Calu3 (cell line): ENCODE measurements around the gene CCDC6. TPM values are rescaled to one million over a fixed set of nuclear protein-coding genes. Genes with fewer than 3 reads are reported as not detected.
"Not testable (repeated sequence)": the region's sequence is repeated elsewhere in the genome, so short reads cannot be mapped to it uniquely, and the experiment has no call there.

ENCODE experiments used
- BruUV-seq: library from RNA; stranded (reverse); fragments of 400-500 nt; replicated peaks from 2 replicates; lab custom pipeline; 2021; lab: Mats Ljungman, UMichigan
- CTCF ChIA-PET: fragments of 300-600 bp; sonication (Branson Sonifier 250); formaldehyde crosslinking; loops from one replicate; lab custom pipeline; 2022; ENCODE audit warnings: antibody characterized with exemption; lab: Charles Lee
- DNase-seq: peaks from one replicate; pipeline ENCODE4 v3.0.0; 2022
- H3K27ac Mint-ChIP-seq: one replicate; pipeline ENCODE4 v1.8.0; 2022; ENCODE audit warnings: mixed read lengths; ENCODE audit not compliant: unreplicated experiment
- H3K27me3 Mint-ChIP-seq: one replicate; pipeline ENCODE4 v1.8.0; 2022; ENCODE audit warnings: mixed read lengths; ENCODE audit not compliant: unreplicated experiment
- H3K36me3 Mint-ChIP-seq: one replicate; pipeline ENCODE4 v1.8.0; 2022; ENCODE audit warnings: mild to moderate bottlenecking, moderate library complexity, mixed read lengths; ENCODE audit not compliant: insufficient read depth, unreplicated experiment
- H3K4me1 Mint-ChIP-seq: one replicate; pipeline ENCODE4 v1.8.0; 2022; ENCODE audit warnings: mild to moderate bottlenecking, low read depth, mixed read lengths; ENCODE audit not compliant: unreplicated experiment
- H3K4me3 Mint-ChIP-seq: one replicate; pipeline ENCODE4 v1.8.0; 2022; ENCODE audit warnings: mild to moderate bottlenecking, low read depth, moderate library complexity, mixed read lengths; ENCODE audit not compliant: unreplicated experiment
- H3K9me3 Mint-ChIP-seq: one replicate; pipeline ENCODE4 v1.8.0; 2022; ENCODE audit warnings: low read depth, mixed read lengths; ENCODE audit not compliant: unreplicated experiment
- intact Hi-C: fragments of 100-400 bp; cut with micrococcal nuclease; formaldehyde crosslinking; loops from one replicate; pipeline ENCODE4 v1.10.0; 2022; ENCODE audit not compliant: unreplicated experiment
- total RNA-seq: library from RNA; stranded (reverse); gene quantifications from 2 replicates; pipeline ENCODE4 v1.2.3, GENCODE V29; 2022
- TF ChIP-seq, protein P1 (sequence below): fragments of 200-600 bp; IDR thresholded peaks from one replicate; pipeline ENCODE4 v1.8.0; 2022; ENCODE audit warnings: antibody characterized with exemption; ENCODE audit not compliant: unreplicated experiment

CCDC6 gene
- total RNA-seq, 1 experiment from 2014 or later = 115 TPM

DNA sequence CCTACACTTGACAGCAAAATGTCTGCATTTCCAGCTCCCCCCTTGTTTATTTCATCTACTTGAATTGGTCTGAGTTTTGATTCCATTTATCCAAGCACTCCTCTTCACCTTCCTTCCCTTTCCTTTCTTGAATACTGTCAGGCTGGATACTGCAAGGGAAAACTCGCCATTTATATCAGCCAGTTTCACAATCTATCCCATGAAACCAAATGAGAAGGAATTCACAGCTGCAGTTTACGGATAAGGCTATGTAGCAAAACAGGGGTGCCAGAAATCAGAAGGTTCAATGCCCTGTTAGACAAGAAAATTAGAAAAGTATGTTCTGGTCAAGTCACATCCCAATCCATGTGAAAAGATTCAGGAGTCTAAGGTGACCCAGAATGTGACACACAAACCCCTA, 28.1 kb downstream of the CCDC6 start:
- Mint-ChIP-seq H3K9me3 (no peaks in the 10 kb centered on the region), H3K36me3 (no peaks in the 10 kb centered on the region), H3K27me3 (no peaks in the 10 kb centered on the region), H3K27ac (no peak overlapping the region), H3K4me1 (peaks cover 46% of the 10 kb centered on the region), H3K4me3 (no peak overlapping the region)
- no peak for DNase-seq
- CTCF ChIA-PET = no interaction called here
- intact Hi-C loops = no loop called here
- TF ChIP-seq, protein P1, sequence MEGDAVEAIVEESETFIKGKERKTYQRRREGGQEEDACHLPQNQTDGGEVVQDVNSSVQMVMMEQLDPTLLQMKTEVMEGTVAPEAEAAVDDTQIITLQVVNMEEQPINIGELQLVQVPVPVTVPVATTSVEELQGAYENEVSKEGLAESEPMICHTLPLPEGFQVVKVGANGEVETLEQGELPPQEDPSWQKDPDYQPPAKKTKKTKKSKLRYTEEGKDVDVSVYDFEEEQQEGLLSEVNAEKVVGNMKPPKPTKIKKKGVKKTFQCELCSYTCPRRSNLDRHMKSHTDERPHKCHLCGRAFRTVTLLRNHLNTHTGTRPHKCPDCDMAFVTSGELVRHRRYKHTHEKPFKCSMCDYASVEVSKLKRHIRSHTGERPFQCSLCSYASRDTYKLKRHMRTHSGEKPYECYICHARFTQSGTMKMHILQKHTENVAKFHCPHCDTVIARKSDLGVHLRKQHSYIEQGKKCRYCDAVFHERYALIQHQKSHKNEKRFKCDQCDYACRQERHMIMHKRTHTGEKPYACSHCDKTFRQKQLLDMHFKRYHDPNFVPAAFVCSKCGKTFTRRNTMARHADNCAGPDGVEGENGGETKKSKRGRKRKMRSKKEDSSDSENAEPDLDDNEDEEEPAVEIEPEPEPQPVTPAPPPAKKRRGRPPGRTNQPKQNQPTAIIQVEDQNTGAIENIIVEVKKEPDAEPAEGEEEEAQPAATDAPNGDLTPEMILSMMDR = no peak
- no TSS peak for BruUV-seq

DNA sequence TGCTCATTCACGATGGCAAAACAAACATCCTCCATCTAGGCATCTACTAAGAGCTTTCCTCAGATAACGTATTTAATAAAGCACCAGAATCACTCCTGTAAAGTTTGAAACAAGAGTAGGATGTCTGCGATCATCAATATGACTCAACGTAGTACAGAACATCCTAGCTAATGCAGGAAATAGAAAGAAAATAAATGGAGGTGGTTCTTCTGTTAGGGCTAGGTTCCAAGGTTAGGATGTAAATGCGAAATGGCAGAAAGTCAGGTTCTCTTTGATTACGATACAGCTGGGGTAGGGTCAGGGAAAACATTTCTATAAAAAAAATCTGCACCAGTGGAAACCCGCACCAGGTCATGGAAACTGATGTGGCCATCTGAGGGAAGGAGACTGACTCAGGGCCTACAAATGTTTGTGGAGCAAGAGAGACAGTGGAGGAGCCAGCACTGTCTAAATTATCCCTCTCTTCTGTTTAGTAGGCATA, 29.1 kb downstream of the CCDC6 start:
- CTCF ChIA-PET = no interaction called here
- Mint-ChIP-seq H3K4me3 (no peak overlapping the region), H3K27me3 (no peaks in the 10 kb centered on the region), H3K4me1 (peaks cover 54% of the 10 kb centered on the region), H3K36me3 (no peaks in the 10 kb centered on the region), H3K9me3 (no peaks in the 10 kb centered on the region), H3K27ac (no peak overlapping the region)
- no peak for DNase-seq
- BruUV-seq = no TSS peak
- intact Hi-C loops = no loop called here
- TF ChIP-seq, protein P1 = no peak

DNA sequence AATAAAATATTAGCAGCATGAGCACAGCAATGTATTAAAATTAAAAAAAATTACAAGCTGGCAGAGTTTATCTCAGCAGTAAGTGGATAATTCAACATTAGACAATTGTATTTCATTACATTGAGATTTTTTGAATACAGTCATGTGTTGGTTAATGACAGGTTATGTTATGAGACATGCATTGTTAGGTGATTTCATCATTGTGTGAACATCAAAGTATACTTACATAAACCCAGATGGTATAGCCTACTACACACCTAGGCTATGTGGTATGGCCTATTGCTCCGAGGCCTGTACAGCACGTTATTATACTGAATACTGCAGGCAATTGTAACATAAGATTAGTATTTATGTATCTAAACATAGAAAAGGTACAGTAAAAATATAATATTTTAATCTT, 29.7 kb downstream of the CCDC6 start:
- Mint-ChIP-seq H3K4me3 (no peak overlapping the region), H3K27ac (no peak overlapping the region), H3K36me3 (no peaks in the 10 kb centered on the region), H3K9me3 (no peaks in the 10 kb centered on the region), H3K4me1 (peaks cover 54% of the 10 kb centered on the region), H3K27me3 (no peaks in the 10 kb centered on the region)
- no TSS peak for BruUV-seq
- TF ChIP-seq, protein P1 = no peak
- no peak for DNase-seq
- CTCF ChIA-PET = interaction anchor here (0.6 to 0.7 kb wide), 2 partner anchors 16 to 81 kb away, joined by 3 to 4 read pairs; no protein-coding TSS in a partner anchor
- intact Hi-C loops = no loop called here

DNA sequence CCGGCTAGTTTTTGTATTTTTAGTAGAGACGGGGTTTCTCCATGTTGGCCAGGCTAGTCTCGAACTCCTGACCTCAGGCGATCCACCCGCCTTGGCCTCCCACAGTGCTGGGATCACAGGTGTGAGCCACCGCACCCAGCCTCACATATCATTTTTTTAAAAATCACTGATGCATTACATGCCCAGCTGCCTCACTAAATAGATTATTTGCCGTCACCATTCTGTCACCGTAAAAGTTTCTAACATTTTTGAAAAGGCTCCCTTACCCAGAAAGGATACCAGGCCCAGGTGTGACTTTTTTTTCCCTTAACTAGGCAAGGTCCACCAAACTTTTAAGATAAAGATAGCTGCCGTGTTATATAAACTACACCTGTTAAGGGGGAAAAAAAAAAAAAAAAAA, 30.1 kb downstream of the CCDC6 start:
- DNase-seq, H3K27ac Mint-ChIP-seq, H3K9me3 Mint-ChIP-seq, H3K36me3 Mint-ChIP-seq, intact Hi-C loops, H3K4me3 Mint-ChIP-seq, H3K27me3 Mint-ChIP-seq, BruUV-seq: not testable (repeated sequence)
- CTCF ChIA-PET = interaction anchor here (0.6 to 0.7 kb wide), 2 partner anchors 16 to 81 kb away, joined by 3 to 4 read pairs; no protein-coding TSS in a partner anchor
- H3K4me1 Mint-ChIP-seq = peaks cover 52% of the 10 kb centered on the region

DNA sequence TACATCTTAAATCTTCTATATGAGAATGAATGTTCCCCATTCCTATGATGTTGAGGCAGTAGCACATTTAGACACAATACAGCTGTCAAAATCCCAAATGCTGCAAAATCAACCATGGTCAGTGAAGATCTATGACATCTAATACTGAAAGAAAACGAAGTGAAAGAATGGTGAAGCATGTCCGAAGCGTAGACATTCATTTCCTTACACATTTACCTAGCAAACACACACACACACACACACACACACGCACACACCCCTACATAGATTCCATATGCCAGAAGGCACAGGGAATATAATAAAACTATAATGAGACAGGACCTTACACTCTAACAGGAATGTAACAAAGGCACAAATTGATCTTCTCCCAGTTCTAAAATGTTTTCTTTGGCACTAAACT, 32.5 kb downstream of the CCDC6 start:
- Mint-ChIP-seq H3K27me3 (no peaks in the 10 kb centered on the region), H3K36me3 (peaks cover 6% of the 10 kb centered on the region), H3K27ac (no peak overlapping the region), H3K4me1 (peaks cover 50% of the 10 kb centered on the region), H3K4me3 (no peak overlapping the region), H3K9me3 (no peaks in the 10 kb centered on the region)
- BruUV-seq = no TSS peak
- intact Hi-C loops = no loop called here
- CTCF ChIA-PET = interaction anchor here (1.6 kb wide), 1 partner anchor 9 kb away, joined by 5 read pairs; no protein-coding TSS in a partner anchor
- TF ChIP-seq, protein P1 = no peak
- DNase-seq = no peak
